ENCODE measurements around the gene OR56A1. TPM values are rescaled to one million over a fixed set of nuclear protein-coding genes. Genes with fewer than 3 reads are reported as not detected.

The OR56A1 gene
- total and polyA plus RNA-seq, 9 of the 15 experiments (the other 6 are each of a cell fraction or from before 2014, with no cell fraction given) = not detected

GRCh38 chr11:6022956-6023355 lies 7.6 kb downstream of the OR56A1 start:
- no peaks in the 10 kb centered on the region for H3K36me3 ChIP-seq (ENCODE audit: control insufficient read depth, insufficient read depth, low read length)
- ChIA-PET CTCF (ENCODE audit: low intra/inter-chr PET ratio) (interaction anchor here (0.9 to 2.0 kb wide), 5 partner anchors 288 to 341 kb away, joined by 3 to 11 read pairs (median 5); no protein-coding TSS in a partner anchor), POLR2A (no interaction called here)
- H3K9ac ChIP-seq (ENCODE audit: insufficient read depth in 1 of 2, low read depth in 2 of 2, low read length in 2 of 2) = no peak overlapping the region
- no peaks in the 10 kb centered on the region for H3K9me3 ChIP-seq (replicated peaks; ENCODE audit: control insufficient read depth, insufficient read depth, low read depth, low read length)
- 0% methylated on average over 4 of the region's 4 CpGs for WGBS (ENCODE audit: insufficient coverage, low coverage, missing lambda C conversion rate)
- H3K4me2 ChIP-seq (ENCODE audit: insufficient read depth, low read length) = no peak overlapping the region
- no peak overlapping the region for H3K4me3 ChIP-seq
- H4K20me1 ChIP-seq (replicated peaks; ENCODE audit: control insufficient read depth, insufficient read depth, low read length) = no peaks in the 10 kb centered on the region
- ATAC-seq (peak; percentile 67; the same call in 2 of the 3 replicates), FAIRE-seq (peak; percentile 87), DNase-seq (ENCODE audit: extremely low read depth in 1 of 4, low spot score in 3 of 4) (peak; percentile 10 to 35 (median 12))
- no peak overlapping the region for H3K27ac ChIP-seq (ENCODE audit: extremely low read depth, low read depth, low read length)
- H3K9me1 ChIP-seq (ENCODE audit: control insufficient read depth, insufficient read depth, low read length) = no peaks in the 10 kb centered on the region
- no peaks in the 10 kb centered on the region for H3K79me2 ChIP-seq (ENCODE audit: control insufficient read depth, insufficient read depth, low read length)
- in situ Hi-C loops (cut with MboI) (loop anchor here (5.0 kb wide), 1 partner anchor 329 kb away; no protein-coding TSS in a partner anchor), intact Hi-C loops (cut with micrococcal nuclease) (loop anchor here (2.0 kb wide), 2 partner anchors 292 to 330 kb away; no protein-coding TSS in a partner anchor)
- no peaks in the 10 kb centered on the region for H3K27me3 ChIP-seq (ENCODE audit: control insufficient read depth in 2 of 2, insufficient read depth in 2 of 2, low read length in 2 of 2)
- no peaks in the 10 kb centered on the region for H3K4me1 ChIP-seq (replicated peaks in 1 of 2; ENCODE audit: control insufficient read depth in 2 of 2, insufficient read depth in 2 of 2, low read length in 2 of 2)
- no peak overlapping the region for H2AFZ ChIP-seq (ENCODE audit: low read depth, low read length)
- no TSS peak for BruUV-seq (replicated peaks)
- no peak for TF ChIP-seq MBD2 (IDR thresholded peaks at IDR 0.05; ENCODE audit: borderline replicate concordance, low read depth)
- no peak for TF ChIP-seq IRF9 (tag; IDR thresholded peaks at IDR 0.05)
- peak; percentile 75 for TF ChIP-seq REST (IDR thresholded peaks at IDR 0.05; ENCODE audit: borderline replicate concordance)
- TF ChIP-seq REST (CRISPR knock-in tag; IDR thresholded peaks at IDR 0.05; ENCODE audit: low read depth) = no peak
- no peak for TF ChIP-seq MEF2A (IDR thresholded peaks at IDR 0.05; ENCODE audit: control insufficient read depth, low read depth, low read length)
- TF ChIP-seq DEAF1 (CRISPR knock-in tag; IDR thresholded peaks at IDR 0.05) = peak; percentile 52; the same call in 1 of the 2 replicates
- no peak for TF ChIP-seq ZNF41 (CRISPR knock-in tag; conservative IDR thresholded peaks at IDR 0.05)
- TF ChIP-seq ARID2 (IDR thresholded peaks at IDR 0.05) = peak; percentile 39; the same call in 1 of the 2 replicates
- TF ChIP-seq CTCF (IDR thresholded peaks at IDR 0.05 in 2 of 3, conservative IDR thresholded peaks at IDR 0.05 in 1 of 3; ENCODE audit: insufficient read depth in 2 of 3, low read depth in 1 of 3, low read length in 3 of 3) = peak; percentile 53 to 72 (median 54); a peak in 5 of 6 replicates
